Stomach (tissue), 19 donors: ENCODE results near the gene CTRB2. TPM values are rescaled to one million over a fixed set of nuclear protein-coding genes. Genes with fewer than 3 reads are reported as not detected.

ENCODE experiments used
- DNase-seq, 2 donors: peaks; one replicate each; pipeline versions ENCODE4 v3.0.0 to v3.0.0-alpha.2; 2013 to 2019
- H3K27ac ChIP-seq, 5 donors: fragments of 200-600 bp in 4 of 5; sonication (generic) in 4 of 5; one replicate each; pipeline ENCODE4 v1.5.1; 2013 to 2019; ENCODE audit warnings: mild to moderate bottlenecking in 1 of 5, moderate library complexity in 1 of 5
- H3K27me3 ChIP-seq, 3 donors: fragments of 200-600 bp; sonication (generic); one replicate each; pipeline ENCODE4 v1.5.1; 2017 to 2019; ENCODE audit warnings: mixed run types in 1 of 3
- H3K36me3 ChIP-seq, 4 donors: fragments of 200-600 bp; sonication (generic); 1 replicate in 3 of 4; 2 replicates in 1 of 4; pipeline ENCODE4 v1.5.1; 2016 to 2019
- H3K4me1 ChIP-seq, 4 donors: fragments of 200-600 bp; sonication (generic); one replicate each; pipeline ENCODE4 v1.5.1; 2016 to 2019
- H3K4me3 ChIP-seq, 4 donors: fragments of 200-600 bp; sonication (generic) in 3 of 4; one replicate each; pipeline ENCODE4 v1.5.1; 2016 to 2019; ENCODE audit warnings: mild to moderate bottlenecking in 1 of 4
- H3K9me3 ChIP-seq, 4 donors: fragments of 200-600 bp; sonication (generic); one replicate each; pipeline ENCODE4 v1.5.1; 2016 to 2019
- CTCF ChIP-seq, 7 experiments: fragments of 450-650 bp in 4 of 7; fragments of 200-600 bp in 3 of 7; sonication (generic) in 3 of 7; IDR thresholded peaks; one replicate each; pipeline ENCODE4 v1.5.1; 2016 to 2019; ENCODE audit warnings: antibody characterized with exemption in 7 of 7, control low read depth in 2 of 7, mild to moderate bottlenecking in 1 of 7
- EP300 ChIP-seq: sonication (generic); formaldehyde crosslinking; IDR thresholded peaks from one replicate; pipeline ENCODE4 v1.6.1; 2017; ENCODE audit warnings: antibody characterized with exemption
- POLR2A ChIP-seq, 4 donors: fragments of 450-650 bp; IDR thresholded peaks; one replicate each; pipeline ENCODE4 v1.6.1; 2016; ENCODE audit warnings: antibody characterized with exemption in 4 of 4, control low read depth in 2 of 4, mild to moderate bottlenecking in 1 of 4, moderate library complexity in 1 of 4
- POLR2AphosphoS5 ChIP-seq, 3 donors: sonication (generic); formaldehyde crosslinking; IDR thresholded peaks; one replicate each; pipeline ENCODE4 v1.6.1; 2016; ENCODE audit warnings: antibody characterized with exemption in 3 of 3
- WGBS, 5 donors: extraction: QIAGEN DNeasy Blood & Tissue Kit in 3 of 5; methylation state at CpG; one replicate each; pipeline versions ENCODE4 v1.1.5 to v1.1.7; 2013 to 2018; 5-methylcytosine and 5-hydroxymethylcytosine counted together
- intact Hi-C: fragments of 100-400 bp; cut with DNase I; formaldehyde crosslinking; loops from one replicate; pipeline ENCODE4 v1.15.1; 2023; ENCODE audit warnings: low total_unique reads
- long read RNA-seq, 10 donors: transcript quantifications; one replicate each; lab custom pipeline, GENCODE V29; 2026
- polyA plus RNA-seq, 3 donors: library from polyadenylated mRNA; stranded (reverse); fragments of 200-250 nt; gene quantifications; one replicate each; pipeline ENCODE4 v1.2.3, GENCODE V29; 2013
- total RNA-seq, 5 donors: library from RNA; depleted of rRNA; stranded (reverse); fragments of >200 nt; gene quantifications; one replicate each; pipeline versions ENCODE4 v1.1.0 to v1.2.3, GENCODE V29; 2014 to 2016
- donor health status: healthy with polysubstance abuse.
- donor health status: Bipolar disorder and iron deficiency.
- donor health status: healthy.

CTRB2 gene
- total RNA-seq (not detected), polyA plus RNA-seq (10 to 100 TPM in 1 of 3 donors, 1 to 10 TPM in 2; 2.7 to 26.6 (median 4.0) TPM)
- long read RNA-seq, donor 1, result 0 reads
- long read RNA-seq, donor 2, result 0 reads
- long read RNA-seq, donor 3, result 0 reads
- long read RNA-seq, donor 4, result 0 reads
- long read RNA-seq, donor 5, result 0 reads
- long read RNA-seq, donor 6, result 0 reads
- long read RNA-seq, donor 7, result 0 reads
- long read RNA-seq, donor 8, result 0 reads
- long read RNA-seq, donor 9, result 0 reads
- long read RNA-seq, donor 10, result 0 reads

- Histone ChIP-seq H3K4me1 (no peaks in the 10 kb centered on the region), H3K27me3 (peaks cover 0 to 9% (median 0%) of the 10 kb centered on the region in 3 donors), H3K9me3 (no peaks in the 10 kb centered on the region), H3K4me3 (no peak within 1 kb of the TSS), H3K36me3 (no peaks in the 10 kb centered on the region), H3K27ac (no peak within 1 kb of the TSS)
- TF ChIP-seq POLR2A (IDR thresholded peaks at IDR 0.05), result no peak
- no peak for DNase-seq
- 82 to 90% (median 85%) methylated on average over 22 to 24 of the region's 24 CpGs for WGBS, 5 donors
- intact Hi-C loops, result loop anchor here (10.0 kb wide), 1 partner anchor 188 kb away; no protein-coding TSS in a partner anchor
Measured at GRCh38 chr16:75206749-75207451, at the start of gene CTRB2. TSS of gene CTRB2 (minus strand) at chr16:75207161. CDS start at chr16:75207141, 20 bp downstream.

GRCh38 chr16:75256059-75256571 is 49.2 kb upstream of the CTRB2 start:
- DNase-seq, result peak; percentile 28 to 81

GRCh38 chr16:75254359-75254837 is 47.4 kb upstream of the CTRB2 start:
- no peaks in the 10 kb centered on the region for H3K9me3 ChIP-seq
- WGBS, 5 donors, result 51 to 66% (median 62%) methylated on average over 2 to 5 of the region's 5 CpGs
- no peak overlapping the region for H3K4me3 ChIP-seq
- intact Hi-C loops, result no loop called here
- TF ChIP-seq POLR2AphosphoS5 (IDR thresholded peaks at IDR 0.05), result no peak
- TF ChIP-seq POLR2A (IDR thresholded peaks at IDR 0.05), result no peak
- TF ChIP-seq CTCF (IDR thresholded peaks at IDR 0.05), result no peak
- no peak for TF ChIP-seq EP300
- H3K27me3 ChIP-seq, result peaks cover 0 to 45% (median 6%) of the 10 kb centered on the region in 3 donors
- H3K4me1 ChIP-seq, result peaks cover 81 to 95% (median 92%) of the 10 kb centered on the region in 4 donors
- peak in 1 of 2 donors; percentile 82 for DNase-seq
- H3K36me3 ChIP-seq, result no peaks in the 10 kb centered on the region
- peak overlapping the region in 4 of 5 donors; percentile 16 to 96 (median 36) for H3K27ac ChIP-seq

More at GRCh38 chr16:75256059-75256571, 49.2 kb upstream of the CTRB2 start:
- WGBS, 5 donors, result 53 to 75% (median 64%) methylated on average over 12 of the region's 12 CpGs
- intact Hi-C loops, result no loop called here
- TF ChIP-seq POLR2A (IDR thresholded peaks at IDR 0.05), result no peak
- no peak for TF ChIP-seq POLR2AphosphoS5 (IDR thresholded peaks at IDR 0.05)
- no peak for TF ChIP-seq EP300
- no peak for TF ChIP-seq CTCF (IDR thresholded peaks at IDR 0.05)
- Histone ChIP-seq H3K27me3 (peaks cover 0 to 28% (median 0%) of the 10 kb centered on the region in 3 donors), H3K4me1 (peaks cover 68 to 85% (median 80%) of the 10 kb centered on the region in 4 donors), H3K4me3 (no peak overlapping the region), H3K9me3 (no peaks in the 10 kb centered on the region), H3K27ac (peak overlapping the region; percentile 32 to 75 (median 68)), H3K36me3 (no peaks in the 10 kb centered on the region)

- Histone ChIP-seq H3K36me3 (no peaks in the 10 kb centered on the region), H3K27ac (peak overlapping the region; percentile 38 to 100 (median 98)), H3K27me3 (peaks cover 0 to 45% (median 6%) of the 10 kb centered on the region in 3 donors), H3K4me3 (no peak overlapping the region), H3K9me3 (no peaks in the 10 kb centered on the region), H3K4me1 (peaks cover 89 to 97% (median 95%) of the 10 kb centered on the region in 4 donors)
- WGBS, 5 donors, result 66 to 75% (median 70%) methylated on average over 9 to 15 of the region's 15 CpGs
- TF ChIP-seq POLR2A (IDR thresholded peaks at IDR 0.05), result no peak
- no peak for TF ChIP-seq EP300
- no peak for TF ChIP-seq CTCF (IDR thresholded peaks at IDR 0.05)
- no peak for TF ChIP-seq POLR2AphosphoS5 (IDR thresholded peaks at IDR 0.05)
- DNase-seq, result peak in 1 of 2 donors; percentile 59
- intact Hi-C loops, result no loop called here
Measured at GRCh38 chr16:75252946-75253911, 46.3 kb upstream of the CTRB2 start.
